Cardiac fibroblast (primary cell): ENCODE data around the gene LRPPRC.

Experiments used
- DNase-seq, 2 donors: peaks; one replicate each; pipeline versions ENCODE4 v3.0.0 to v3.0.0-alpha.2; 2010; ENCODE audit warnings: low read depth in 2 of 2
- H3K4me3 ChIP-seq, 2 donors: replicated peaks in 1 of 2; 1 replicate in 1 of 2; 2 replicates in 1 of 2; pipeline ENCODE4 v1.5.1; 2011; ENCODE audit warnings: low read depth in 2 of 2, low read length in 2 of 2, mild to moderate bottlenecking in 2 of 2, moderate library complexity in 1 of 2
- CTCF ChIP-seq: IDR thresholded peaks from one replicate; pipeline ENCODE4 v1.5.1; 2011; ENCODE audit warnings: low read depth, mild to moderate bottlenecking, low read length, inconsistent platforms

LRPPRC gene

GRCh38 chr2:43837033-43837432, 158.8 kb downstream of the LRPPRC start:
- no peak overlapping the region for H3K4me3 ChIP-seq
- DNase-seq: no peak
- TF ChIP-seq CTCF: no peak
